ENCODE data around the gene NRDC. TPM values are rescaled to one million over a fixed set of nuclear protein-coding genes. Genes with fewer than 3 reads are reported as not detected.

Gene NRDC, protein sequence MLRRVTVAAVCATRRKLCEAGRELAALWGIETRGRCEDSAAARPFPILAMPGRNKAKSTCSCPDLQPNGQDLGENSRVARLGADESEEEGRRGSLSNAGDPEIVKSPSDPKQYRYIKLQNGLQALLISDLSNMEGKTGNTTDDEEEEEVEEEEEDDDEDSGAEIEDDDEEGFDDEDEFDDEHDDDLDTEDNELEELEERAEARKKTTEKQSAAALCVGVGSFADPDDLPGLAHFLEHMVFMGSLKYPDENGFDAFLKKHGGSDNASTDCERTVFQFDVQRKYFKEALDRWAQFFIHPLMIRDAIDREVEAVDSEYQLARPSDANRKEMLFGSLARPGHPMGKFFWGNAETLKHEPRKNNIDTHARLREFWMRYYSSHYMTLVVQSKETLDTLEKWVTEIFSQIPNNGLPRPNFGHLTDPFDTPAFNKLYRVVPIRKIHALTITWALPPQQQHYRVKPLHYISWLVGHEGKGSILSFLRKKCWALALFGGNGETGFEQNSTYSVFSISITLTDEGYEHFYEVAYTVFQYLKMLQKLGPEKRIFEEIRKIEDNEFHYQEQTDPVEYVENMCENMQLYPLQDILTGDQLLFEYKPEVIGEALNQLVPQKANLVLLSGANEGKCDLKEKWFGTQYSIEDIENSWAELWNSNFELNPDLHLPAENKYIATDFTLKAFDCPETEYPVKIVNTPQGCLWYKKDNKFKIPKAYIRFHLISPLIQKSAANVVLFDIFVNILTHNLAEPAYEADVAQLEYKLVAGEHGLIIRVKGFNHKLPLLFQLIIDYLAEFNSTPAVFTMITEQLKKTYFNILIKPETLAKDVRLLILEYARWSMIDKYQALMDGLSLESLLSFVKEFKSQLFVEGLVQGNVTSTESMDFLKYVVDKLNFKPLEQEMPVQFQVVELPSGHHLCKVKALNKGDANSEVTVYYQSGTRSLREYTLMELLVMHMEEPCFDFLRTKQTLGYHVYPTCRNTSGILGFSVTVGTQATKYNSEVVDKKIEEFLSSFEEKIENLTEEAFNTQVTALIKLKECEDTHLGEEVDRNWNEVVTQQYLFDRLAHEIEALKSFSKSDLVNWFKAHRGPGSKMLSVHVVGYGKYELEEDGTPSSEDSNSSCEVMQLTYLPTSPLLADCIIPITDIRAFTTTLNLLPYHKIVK
- 121 and 129 TPM in 2 replicates for total RNA-seq (2014; rRNA removed; shearing (Covaris generic))
- 198 and 217 TPM in 2 replicates for polyA plus RNA-seq (2016; fragmentation: Nextera tagmentation; extraction: Ambion mirVana)
- long read RNA-seq, transcript NRDC-201 (31 exons, 3,691 nt) = minor isoform, 14 of 61 reads
- long read RNA-seq, transcript NRDC-211 (2 exons, 1,020 nt) = major isoform, 20 of 61 reads
- long read RNA-seq, partial matches to known transcripts = 19 of 61 reads
- long read RNA-seq, other reads (novel, unspliced or antisense) = 7 of 61 reads

DNA sequence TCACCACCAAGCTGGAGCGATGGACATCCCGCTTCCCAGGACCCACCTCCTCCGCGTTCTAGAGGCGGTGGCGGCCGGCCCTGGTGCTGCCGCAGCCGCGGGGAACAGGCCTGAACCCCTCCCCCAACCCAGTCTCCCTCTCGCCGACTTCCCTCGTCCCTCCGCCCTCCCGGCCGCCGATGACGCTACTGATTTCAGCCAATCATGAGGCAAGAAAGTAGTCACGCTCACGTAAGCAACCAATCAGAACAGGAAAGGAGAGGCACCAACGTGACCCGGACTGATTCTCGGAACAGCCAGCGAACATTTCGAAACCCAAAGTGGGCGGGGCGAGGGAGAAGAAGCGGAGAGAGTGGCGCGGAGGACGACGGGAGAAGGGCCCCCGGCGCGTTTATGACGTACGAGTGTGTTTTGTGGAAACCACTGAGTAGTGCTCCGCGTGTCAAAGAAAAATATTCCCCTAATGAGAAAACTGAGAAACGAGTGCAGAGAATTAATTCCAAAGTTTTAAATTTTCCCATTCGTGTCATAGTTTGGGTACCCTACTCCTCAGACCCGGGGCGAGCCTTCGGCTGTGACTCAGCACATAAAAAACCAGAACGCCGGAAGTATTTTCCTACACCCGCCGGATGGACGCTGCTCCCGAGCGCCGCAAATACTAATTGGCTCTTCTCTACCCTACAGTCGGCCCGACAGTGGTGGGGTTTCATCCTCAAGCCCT lies at the start of gene NRDC:
Gene NRDC (minus strand): TSS at position 112 of the 721 bp plus-strand sequence. CDS start 112 bp downstream, outside the sequence.
- H3K4me1 ChIP-seq (ENCODE audit: insufficient read depth) = peaks cover 32% of the 10 kb centered on the region
- H3K27ac ChIP-seq (ENCODE audit: low read depth) = peak within 1 kb of the TSS; percentile 94
- peaks cover 7% of the 10 kb centered on the region; the same call in 1 of the 2 replicates for H4K20me1 ChIP-seq (replicated peaks; ENCODE audit: insufficient read depth)
- DNase-seq (ENCODE audit: low spot score) (peak; percentile 100), ATAC-seq (peak; percentile 87)
- no peaks in the 10 kb centered on the region for H3K36me3 ChIP-seq (ENCODE audit: insufficient read depth)
- H3K4me2 ChIP-seq = peak within 1 kb of the TSS; percentile 89
- no peaks in the 10 kb centered on the region for H3K27me3 Mint-ChIP-seq (ENCODE audit: insufficient read depth, low read depth, poor library complexity)
- H3K9me3 Mint-ChIP-seq = no peaks in the 10 kb centered on the region
- peaks cover 3% of the 10 kb centered on the region; the same call in 2 of the 3 replicates for H3K36me3 Mint-ChIP-seq (ENCODE audit: low read depth)
- H3K4me3 Mint-ChIP-seq = no peak within 1 kb of the TSS
- peak within 1 kb of the TSS; percentile 97 for H3K4me3 ChIP-seq
- peaks cover 4% of the 10 kb centered on the region; the same call in 1 of the 2 replicates for H3F3A ChIP-seq (replicated peaks; ENCODE audit: low read depth)
- peaks cover 46% of the 10 kb centered on the region for H3K79me2 ChIP-seq (replicated peaks; ENCODE audit: insufficient read depth)
- no peak within 1 kb of the TSS for H3K27ac Mint-ChIP-seq
- no peaks in the 10 kb centered on the region for H3K9me2 ChIP-seq (ENCODE audit: insufficient read depth)
- H2AFZ ChIP-seq = peak within 1 kb of the TSS; percentile 3; the same call in 1 of the 2 replicates
- no peaks in the 10 kb centered on the region for H3K27me3 ChIP-seq (ENCODE audit: insufficient read depth)
- H3K4me1 Mint-ChIP-seq = peaks cover 28% of the 10 kb centered on the region
- TF ChIP-seq CREB1 (CRISPR knock-in tag; IDR thresholded peaks at IDR 0.05; ENCODE audit: low read depth) (peak; percentile 95), ZNF462 (CRISPR knock-in tag; IDR thresholded peaks at IDR 0.05) (no peak), JUNB (IDR thresholded peaks at IDR 0.05; ENCODE audit: unreplicated experiment) (no peak), POLR2AphosphoS5 (IDR thresholded peaks at IDR 0.05; ENCODE audit: low read depth) (peak; percentile 89), ZNF331 (CRISPR knock-in tag; IDR thresholded peaks at IDR 0.05; ENCODE audit: low read depth) (no peak), CTCF (conservative IDR thresholded peaks at IDR 0.05; ENCODE audit: low read depth in 2 of 2) (no peak), REST (IDR thresholded peaks at IDR 0.05; ENCODE audit: unreplicated experiment) (peak; percentile 21), ZNF114 (CRISPR knock-in tag; IDR thresholded peaks at IDR 0.05) (no peak), EZH2phosphoT487 (IDR thresholded peaks at IDR 0.05; ENCODE audit: unreplicated experiment) (no peak)

All from GM23338 (cell line).